HG03045 (cell line): ENCODE measurements around the gene HSPBAP1.
"Not testable (repeated sequence)": the region's sequence is repeated elsewhere in the genome, so short reads cannot be mapped to it uniquely, and the experiment has no call there.

Experiments
- ATAC-seq: cut with Tn5 transposase; IDR thresholded peaks from one replicate; pipeline ENCODE4 v1.9.1; 2021; ENCODE audit warnings: mild to moderate bottlenecking, moderate library complexity; ENCODE audit not compliant: unreplicated experiment

The HSPBAP1 gene

GRCh38 chr3:122742234-122742633 lies 51.4 kb downstream of the HSPBAP1 start:
- no peak for ATAC-seq

GRCh38 chr3:122739172-122739571 lies 54.5 kb downstream of the HSPBAP1 start:
- no peak for ATAC-seq

- ATAC-seq, result not testable (repeated sequence)
Measured at GRCh38 chr3:122732682-122733525, 60.7 kb downstream of the HSPBAP1 start.

GRCh38 chr3:122730240-122730639 lies 63.4 kb downstream of the HSPBAP1 start:
- no peak for ATAC-seq

- ATAC-seq, result no peak
Measured at GRCh38 chr3:122728756-122729514, 64.7 kb downstream of the HSPBAP1 start.

- no peak for ATAC-seq
Measured at GRCh38 chr3:122728186-122728585, 65.4 kb downstream of the HSPBAP1 start.

GRCh38 chr3:122727766-122728165 lies 65.9 kb downstream of the HSPBAP1 start:
- ATAC-seq, result no peak

GRCh38 chr3:122727294-122727693 lies 66.3 kb downstream of the HSPBAP1 start:
- ATAC-seq, result no peak

- no peak for ATAC-seq
Measured at GRCh38 chr3:122725106-122725505, 68.5 kb downstream of the HSPBAP1 start.

GRCh38 chr3:122719273-122719921 lies 74.2 kb downstream of the HSPBAP1 start:
- no peak for ATAC-seq

GRCh38 chr3:122716667-122717066 lies 77.0 kb downstream of the HSPBAP1 start:
- no peak for ATAC-seq

GRCh38 chr3:122714273-122714672 lies 79.4 kb downstream of the HSPBAP1 start:
- ATAC-seq, result no peak

- ATAC-seq, result not testable (repeated sequence)
Measured at GRCh38 chr3:122710616-122711251, 82.9 kb downstream of the HSPBAP1 start.

- ATAC-seq, result no peak
Measured at GRCh38 chr3:122705379-122705778, 88.3 kb downstream of the HSPBAP1 start.

GRCh38 chr3:122700193-122700592 lies 93.4 kb downstream of the HSPBAP1 start:
- no peak for ATAC-seq

GRCh38 chr3:122697952-122698620 lies 95.5 kb downstream of the HSPBAP1 start:
- ATAC-seq, result peak; percentile 69

- ATAC-seq, result no peak
Measured at GRCh38 chr3:122695927-122696561, 97.6 kb downstream of the HSPBAP1 start.

- peak; percentile 47 for ATAC-seq
Measured at GRCh38 chr3:122694966-122695365, 98.7 kb downstream of the HSPBAP1 start.

- no peak for ATAC-seq
Measured at GRCh38 chr3:122692674-122693073, 101.0 kb downstream of the HSPBAP1 start.

- peak; percentile 77 for ATAC-seq
Measured at GRCh38 chr3:122691195-122691594, 102.4 kb downstream of the HSPBAP1 start.
